SK-N-SH (cell line): ENCODE data around the gene QKI. TPM values are rescaled to one million over a fixed set of nuclear protein-coding genes. Genes with fewer than 3 reads are reported as not detected.

Source experiments
- CTCF ChIA-PET: fragments of 300-600, 350-600 bp; formaldehyde crosslinking; extraction: SDS; loops from one replicate; lab custom pipeline; 2021; lab: Yijun Ruan, JAX
- POLR2A ChIA-PET: fragments of 350-600 bp; sonication (Branson Sonifier 250); formaldehyde crosslinking; extraction: SDS; loops from one replicate; lab custom pipeline; 2020; ENCODE audit warnings: antibody characterized with exemption, inconsistent platforms; lab: Yijun Ruan, JAX
- DNase-seq: peaks from one replicate; pipeline ENCODE4 v3.0.0; 2012
- H2AFZ ChIP-seq: fragments of 200-600 bp; sonication (generic); 2 replicates; pipeline ENCODE4 v1.8.1; 2016; ENCODE audit warnings: antibody characterized with exemption, mild to moderate bottlenecking, low read depth
- H3F3A ChIP-seq: fragments of 200-600 bp; sonication (generic); replicated peaks from 2 replicates; pipeline ENCODE3; 2016; ENCODE audit warnings: antibody characterized with exemption, mild to moderate bottlenecking; ENCODE audit not compliant: insufficient read depth
- H3K27ac ChIP-seq, 2 experiments: fragments of 200-500 bp in 1 of 2; fragments of 200-600 bp in 1 of 2; sonication (Bioruptor generic) in 1 of 2; sonication (generic), shearing (Covaris generic) in 1 of 2; 2 replicates each; pipeline versions ENCODE4 v1.5.1 to v1.6.1; 2014 to 2016; ENCODE audit warnings: low read depth in 2 of 2, inconsistent platforms in 1 of 2, low read length in 1 of 2, mild to moderate bottlenecking in 1 of 2, mixed read lengths in 1 of 2
- H3K27me3 ChIP-seq: fragments of 200-600 bp; sonication (generic), shearing (Covaris generic); 2 replicates; pipeline ENCODE4 v1.6.1; 2016; ENCODE audit warnings: mixed run types; ENCODE audit not compliant: insufficient read depth
- H3K36me3 ChIP-seq, 2 experiments: fragments of 200-500 bp in 1 of 2; fragments of 200-600 bp in 1 of 2; sonication (Bioruptor generic) in 1 of 2; sonication (generic) in 1 of 2; replicated peaks in 1 of 2; 2 replicates each; pipeline versions ENCODE3 to v1.5.1; 2014 to 2016; ENCODE audit warnings: low read length in 1 of 2, mild to moderate bottlenecking in 1 of 2; ENCODE audit not compliant: insufficient read depth in 2 of 2, control insufficient read depth in 1 of 2
- H3K4me1 ChIP-seq, 2 experiments: fragments of 200-500 bp in 1 of 2; fragments of 200-600 bp in 1 of 2; sonication (Bioruptor generic) in 1 of 2; sonication (generic), shearing (Covaris generic) in 1 of 2; 2 replicates each; pipeline versions ENCODE4 v1.5.1 to v1.6.1; 2014 to 2016; ENCODE audit warnings: low read depth in 1 of 2, low read length in 1 of 2, mixed run types in 1 of 2; ENCODE audit not compliant: insufficient read depth in 2 of 2, control insufficient read depth in 1 of 2
- H3K4me2 ChIP-seq: fragments of 200-600 bp; sonication (generic), shearing (Covaris generic); 2 replicates; pipeline ENCODE4 v1.6.1; 2017; ENCODE audit warnings: mixed run types
- H3K4me3 ChIP-seq, 2 experiments: fragments of 200-500 bp in 1 of 2; fragments of 200-600 bp in 1 of 2; sonication (Bioruptor generic) in 1 of 2; sonication (generic), shearing (Covaris generic) in 1 of 2; 2 replicates each; pipeline versions ENCODE4 v1.5.1 to v1.8.1; 2014 to 2016; ENCODE audit warnings: low read depth in 2 of 2, inconsistent platforms in 1 of 2, low read length in 1 of 2, mild to moderate bottlenecking in 1 of 2, mixed read lengths in 1 of 2, moderate library complexity in 1 of 2
- H3K79me2 ChIP-seq: fragments of 200-600 bp; sonication (generic); 2 replicates; pipeline ENCODE4 v1.8.1; 2017; ENCODE audit warnings: mild to moderate bottlenecking; ENCODE audit not compliant: insufficient read depth
- H3K9ac ChIP-seq: fragments of 200-600 bp; sonication (generic); 2 replicates; pipeline ENCODE4 v1.6.1; 2017; ENCODE audit warnings: mixed run types
- H3K9me2 ChIP-seq: fragments of 200-600 bp; sonication (generic); 2 replicates; pipeline ENCODE4 v1.6.1; 2017; ENCODE audit warnings: mixed run types
- H3K9me3 ChIP-seq: fragments of 200-600 bp; sonication (generic); 2 replicates; pipeline ENCODE4 v1.6.1; 2017; ENCODE audit warnings: mixed run types, mild to moderate bottlenecking, moderate library complexity
- H4K20me1 ChIP-seq: fragments of 200-600 bp; sonication (generic); 2 replicates; pipeline ENCODE4 v1.6.1; 2017; ENCODE audit warnings: mild to moderate bottlenecking, mixed run types; ENCODE audit not compliant: insufficient read depth
- CHD2 ChIP-seq: fragments of 150-350 bp; IDR thresholded peaks from 2 replicates; pipeline ENCODE4 v1.6.1; 2018; ENCODE audit warnings: low read length; ENCODE audit not compliant: partially characterized antibody
- EZH2phosphoT487 ChIP-seq: fragments of 200-600 bp; sonication (generic); IDR thresholded peaks from 2 replicates; pipeline ENCODE4 v1.6.1; 2017; ENCODE audit warnings: low read depth, mixed run types, mild to moderate bottlenecking, antibody characterized with exemption, moderate library complexity, borderline replicate concordance
- FOXJ3 ChIP-seq: sonication (generic); formaldehyde crosslinking; IDR thresholded peaks from 2 replicates; pipeline ENCODE4 v1.5.1; 2020; ENCODE audit warnings: mild to moderate bottlenecking, missing genetic modification reagents
- FOXM1 ChIP-seq: IDR thresholded peaks from 2 replicates; pipeline ENCODE4 v1.4.0; 2012; ENCODE audit warnings: low read depth, mild to moderate bottlenecking
- MAX ChIP-seq: IDR thresholded peaks from 2 replicates; pipeline ENCODE4 v1.4.0; 2012; ENCODE audit warnings: low read depth
- MEF2A ChIP-seq: IDR thresholded peaks from 2 replicates; pipeline ENCODE4 v1.4.0; 2012; ENCODE audit warnings: low read depth, borderline replicate concordance
- MXI1 ChIP-seq: IDR thresholded peaks from 2 replicates; pipeline ENCODE4 v1.6.1; 2012; ENCODE audit warnings: mild to moderate bottlenecking, low read depth, low read length, improper control_type of control experiment
- NFIC ChIP-seq: IDR thresholded peaks from 2 replicates; pipeline ENCODE4 v1.4.0; 2012; ENCODE audit warnings: borderline replicate concordance
- PBX3 ChIP-seq: IDR thresholded peaks from 2 replicates; pipeline ENCODE4; 2012
- POLR2AphosphoS5 ChIP-seq: IDR thresholded peaks from 2 replicates; pipeline ENCODE4 v1.6.1; 2012; ENCODE audit warnings: low read depth, low read length
- RCOR1 ChIP-seq: fragments of 150-350 bp; IDR thresholded peaks from 2 replicates; pipeline ENCODE4 v1.6.1; 2017; ENCODE audit warnings: antibody characterized with exemption, low read length
- SIN3A ChIP-seq: IDR thresholded peaks from 2 replicates; pipeline ENCODE4 v1.6.1; 2012; ENCODE audit warnings: low read depth, mild to moderate bottlenecking, low read length, moderate library complexity, borderline replicate concordance
- USF1 ChIP-seq: IDR thresholded peaks from 2 replicates; pipeline ENCODE4 v1.4.0; 2012; ENCODE audit warnings: low read depth, borderline replicate concordance
- USF2 ChIP-seq: fragments of 150-350 bp; IDR thresholded peaks from 2 replicates; pipeline ENCODE4 v1.6.1; 2017; ENCODE audit warnings: antibody characterized with exemption, low read length, low read depth, borderline replicate concordance
- WGBS: methylation state at CpG from one replicate; pipeline ENCODE4 v1.1.6; 2017; ENCODE audit warnings: low lambda C conversion rate; 5-methylcytosine and 5-hydroxymethylcytosine counted together
- polyA plus RNA-seq, 3 experiments: library from polyadenylated mRNA; depleted of rRNA; stranded (reverse); fragments of >200 nt; gene quantifications; 2 replicates each; pipeline ENCODE4 v1.2.3, GENCODE V29; 2012
- TF ChIP-seq, protein P1 (sequence below): IDR thresholded peaks from 2 replicates; pipeline ENCODE4 v1.6.1; 2012; ENCODE audit warnings: mild to moderate bottlenecking, low read depth, low read length, moderate library complexity

The QKI gene
- polyA plus RNA-seq, 1 of the 3 experiments (the other 2 are of a cell fraction): 51.1 TPM

DNA sequence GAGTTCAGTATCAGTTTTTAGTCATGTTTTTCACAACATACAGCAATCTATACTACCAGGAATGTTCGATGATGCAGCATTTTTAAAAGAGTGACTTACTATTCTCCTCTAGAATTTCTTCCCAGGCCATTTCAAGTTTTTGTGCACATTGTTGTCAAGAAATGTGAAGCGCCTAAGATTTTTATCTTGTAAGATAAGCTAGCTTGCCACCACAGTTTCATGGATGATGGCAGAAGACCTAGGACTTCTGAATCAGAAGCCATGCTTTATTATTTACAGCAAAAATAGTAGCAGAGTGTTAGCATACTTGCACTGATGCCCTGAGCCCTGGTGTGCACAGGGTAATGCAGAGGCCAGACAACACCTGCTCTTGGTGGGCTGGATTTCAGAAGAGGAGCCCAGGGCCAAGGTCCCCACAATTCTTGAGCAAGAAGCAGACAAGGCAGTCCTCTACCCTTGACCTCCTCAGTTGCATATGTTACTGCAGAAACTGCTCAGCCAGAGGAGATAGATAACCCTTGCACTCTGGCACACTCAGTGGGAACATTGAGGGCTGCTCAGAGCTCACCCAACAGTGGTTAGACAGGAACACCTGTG, 99.2 kb downstream of the QKI start:
- no peak for DNase-seq
- no peak overlapping the region for H2AFZ ChIP-seq
- no peak overlapping the region for H3K27ac ChIP-seq
- H3K79me2 ChIP-seq: peaks cover 93% of the 10 kb centered on the region
- H3K4me3 ChIP-seq: no peak overlapping the region
- H3K36me3 ChIP-seq: no peaks in the 10 kb centered on the region
- TF ChIP-seq FOXJ3 (CRISPR knock-in tag) (no peak), CHD2 (no peak), EZH2phosphoT487 (no peak), PBX3 (no peak), MXI1 (no peak)
- no peaks in the 10 kb centered on the region; a peak in 1 of 4 replicates for H3K4me1 ChIP-seq
- H3K9me2 ChIP-seq: peaks cover 4% of the 10 kb centered on the region; the same call in 1 of the 2 replicates
- peaks cover 11% of the 10 kb centered on the region for H3F3A ChIP-seq
- no peaks in the 10 kb centered on the region for H3K9me3 ChIP-seq
- ChIA-PET POLR2A (no interaction called here), CTCF (no interaction called here)
- no peaks in the 10 kb centered on the region for H3K27me3 ChIP-seq
- 98% methylated on average over 2 of the region's 2 CpGs for WGBS
- no peak overlapping the region for H3K4me2 ChIP-seq
- no peak overlapping the region for H3K9ac ChIP-seq
- peaks cover 24% of the 10 kb centered on the region for H4K20me1 ChIP-seq

- POLR2A ChIA-PET: interaction anchor here (0.6 kb wide), 1 partner anchor 87 kb away, joined by 4 read pairs; no protein-coding TSS in a partner anchor
- Histone ChIP-seq H3K9me3 (no peaks in the 10 kb centered on the region), H3K4me2 (no peak overlapping the region), H3K79me2 (peaks cover 96% of the 10 kb centered on the region), H3K36me3 (no peaks in the 10 kb centered on the region), H3F3A (peaks cover 3% of the 10 kb centered on the region), H2AFZ (no peak overlapping the region), H3K9ac (no peak overlapping the region), H3K9me2 (no peaks in the 10 kb centered on the region; the same call in 1 of the 2 replicates), H3K27me3 (no peaks in the 10 kb centered on the region), H3K4me3 (no peak overlapping the region), H3K27ac (no peak overlapping the region), H4K20me1 (peaks cover 48% of the 10 kb centered on the region), H3K4me1 (no peaks in the 10 kb centered on the region; a peak in 1 of 4 replicates)
- CTCF ChIA-PET: no interaction called here
- TF ChIP-seq MXI1 (no peak), CHD2 (no peak)
- DNase-seq: no peak
These were observed 102.4 kb downstream of the QKI start for GRCh38 chr6:163516908-163517307.

- CTCF ChIA-PET: no interaction called here
- H3K36me3 ChIP-seq: no peaks in the 10 kb centered on the region
- TF ChIP-seq USF2 (no peak), MAX (no peak), SIN3A (no peak), MEF2A (no peak), USF1 (no peak), POLR2AphosphoS5 (no peak), RCOR1 (no peak), NFIC (no peak), FOXM1 (no peak)
- TF ChIP-seq, protein P1, sequence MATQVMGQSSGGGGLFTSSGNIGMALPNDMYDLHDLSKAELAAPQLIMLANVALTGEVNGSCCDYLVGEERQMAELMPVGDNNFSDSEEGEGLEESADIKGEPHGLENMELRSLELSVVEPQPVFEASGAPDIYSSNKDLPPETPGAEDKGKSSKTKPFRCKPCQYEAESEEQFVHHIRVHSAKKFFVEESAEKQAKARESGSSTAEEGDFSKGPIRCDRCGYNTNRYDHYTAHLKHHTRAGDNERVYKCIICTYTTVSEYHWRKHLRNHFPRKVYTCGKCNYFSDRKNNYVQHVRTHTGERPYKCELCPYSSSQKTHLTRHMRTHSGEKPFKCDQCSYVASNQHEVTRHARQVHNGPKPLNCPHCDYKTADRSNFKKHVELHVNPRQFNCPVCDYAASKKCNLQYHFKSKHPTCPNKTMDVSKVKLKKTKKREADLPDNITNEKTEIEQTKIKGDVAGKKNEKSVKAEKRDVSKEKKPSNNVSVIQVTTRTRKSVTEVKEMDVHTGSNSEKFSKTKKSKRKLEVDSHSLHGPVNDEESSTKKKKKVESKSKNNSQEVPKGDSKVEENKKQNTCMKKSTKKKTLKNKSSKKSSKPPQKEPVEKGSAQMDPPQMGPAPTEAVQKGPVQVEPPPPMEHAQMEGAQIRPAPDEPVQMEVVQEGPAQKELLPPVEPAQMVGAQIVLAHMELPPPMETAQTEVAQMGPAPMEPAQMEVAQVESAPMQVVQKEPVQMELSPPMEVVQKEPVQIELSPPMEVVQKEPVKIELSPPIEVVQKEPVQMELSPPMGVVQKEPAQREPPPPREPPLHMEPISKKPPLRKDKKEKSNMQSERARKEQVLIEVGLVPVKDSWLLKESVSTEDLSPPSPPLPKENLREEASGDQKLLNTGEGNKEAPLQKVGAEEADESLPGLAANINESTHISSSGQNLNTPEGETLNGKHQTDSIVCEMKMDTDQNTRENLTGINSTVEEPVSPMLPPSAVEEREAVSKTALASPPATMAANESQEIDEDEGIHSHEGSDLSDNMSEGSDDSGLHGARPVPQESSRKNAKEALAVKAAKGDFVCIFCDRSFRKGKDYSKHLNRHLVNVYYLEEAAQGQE: no peak
These were observed 106.4 kb downstream of the QKI start for GRCh38 chr6:163520956-163521355.

More at GRCh38 chr6:163520956-163521355, 106.4 kb downstream of the QKI start:
- no peaks in the 10 kb centered on the region for H3K9me2 ChIP-seq
- peaks cover 95% of the 10 kb centered on the region for H3K79me2 ChIP-seq
- H3F3A ChIP-seq: no peaks in the 10 kb centered on the region
- H3K27me3 ChIP-seq: no peaks in the 10 kb centered on the region
- H3K27ac ChIP-seq: no peak overlapping the region
- H3K4me3 ChIP-seq: no peak overlapping the region
- 90% methylated on average over 4 of the region's 4 CpGs for WGBS
- H3K4me1 ChIP-seq: peaks cover 0 to 4% of the 10 kb centered on the region in 2 experiments; a peak in 2 of 4 replicates
- no peak overlapping the region for H2AFZ ChIP-seq
- peaks cover 68% of the 10 kb centered on the region for H4K20me1 ChIP-seq
- no peak overlapping the region for H3K4me2 ChIP-seq
- DNase-seq: no peak
- POLR2A ChIA-PET: no interaction called here
- no peaks in the 10 kb centered on the region for H3K9me3 ChIP-seq
- no peak overlapping the region for H3K9ac ChIP-seq
